ENCODE data around the gene EFNA2.

Gene EFNA2

DNA sequence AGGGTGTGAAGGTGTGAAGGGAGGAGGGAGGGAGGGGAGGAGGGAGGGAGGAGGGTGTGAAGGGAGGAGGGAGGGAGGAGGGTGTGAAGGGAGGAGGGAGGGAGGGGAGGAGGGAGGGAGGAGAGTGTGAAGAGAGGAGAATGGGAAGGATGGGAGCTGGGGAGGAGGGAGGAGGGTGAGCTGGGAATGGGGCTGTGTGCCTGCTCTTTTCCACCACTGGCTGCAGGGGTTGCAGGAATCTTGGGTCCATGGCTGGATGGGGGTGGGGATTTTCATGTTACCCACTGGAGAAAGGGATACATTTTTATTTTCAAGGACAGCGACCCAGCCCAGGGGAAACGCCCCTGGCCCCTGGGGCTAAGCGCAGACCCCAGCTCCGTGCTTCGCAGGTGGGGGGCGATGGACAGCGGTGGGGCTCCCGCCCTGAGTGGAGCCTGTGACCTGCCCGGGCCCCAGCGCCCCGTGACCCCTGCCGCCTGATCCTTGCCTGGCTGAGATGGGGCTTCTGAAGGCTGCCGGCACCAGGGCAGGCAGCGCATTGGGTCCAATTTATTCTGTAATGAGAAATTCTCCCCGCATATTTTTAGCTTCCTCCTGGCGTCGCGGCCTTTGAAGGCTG lies 3.0 kb upstream of the EFNA2 start:
- Histone ChIP-seq H3K9me3 (ENCODE audit: control insufficient read depth, low read length) (no peaks in the 10 kb centered on the region), H3K27ac (no peak overlapping the region), H3K4me2 (ENCODE audit: low read length) (no peak overlapping the region), H2AFZ (no peak overlapping the region), H3K4me1 (peaks cover 5% of the 10 kb centered on the region), H3K4me3 (ENCODE audit: low read depth, low read length) (no peak overlapping the region), H3K36me3 (ENCODE audit: control insufficient read depth, insufficient read depth, low read length) (no peaks in the 10 kb centered on the region), H3K27me3 (ENCODE audit: control insufficient read depth, insufficient read depth, low read length) (no peaks in the 10 kb centered on the region), H3K79me2 (no peaks in the 10 kb centered on the region), H3K9ac (no peak overlapping the region)
- TF ChIP-seq, protein P1, sequence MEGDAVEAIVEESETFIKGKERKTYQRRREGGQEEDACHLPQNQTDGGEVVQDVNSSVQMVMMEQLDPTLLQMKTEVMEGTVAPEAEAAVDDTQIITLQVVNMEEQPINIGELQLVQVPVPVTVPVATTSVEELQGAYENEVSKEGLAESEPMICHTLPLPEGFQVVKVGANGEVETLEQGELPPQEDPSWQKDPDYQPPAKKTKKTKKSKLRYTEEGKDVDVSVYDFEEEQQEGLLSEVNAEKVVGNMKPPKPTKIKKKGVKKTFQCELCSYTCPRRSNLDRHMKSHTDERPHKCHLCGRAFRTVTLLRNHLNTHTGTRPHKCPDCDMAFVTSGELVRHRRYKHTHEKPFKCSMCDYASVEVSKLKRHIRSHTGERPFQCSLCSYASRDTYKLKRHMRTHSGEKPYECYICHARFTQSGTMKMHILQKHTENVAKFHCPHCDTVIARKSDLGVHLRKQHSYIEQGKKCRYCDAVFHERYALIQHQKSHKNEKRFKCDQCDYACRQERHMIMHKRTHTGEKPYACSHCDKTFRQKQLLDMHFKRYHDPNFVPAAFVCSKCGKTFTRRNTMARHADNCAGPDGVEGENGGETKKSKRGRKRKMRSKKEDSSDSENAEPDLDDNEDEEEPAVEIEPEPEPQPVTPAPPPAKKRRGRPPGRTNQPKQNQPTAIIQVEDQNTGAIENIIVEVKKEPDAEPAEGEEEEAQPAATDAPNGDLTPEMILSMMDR (IDR thresholded peaks at IDR 0.05): no peak

DNA sequence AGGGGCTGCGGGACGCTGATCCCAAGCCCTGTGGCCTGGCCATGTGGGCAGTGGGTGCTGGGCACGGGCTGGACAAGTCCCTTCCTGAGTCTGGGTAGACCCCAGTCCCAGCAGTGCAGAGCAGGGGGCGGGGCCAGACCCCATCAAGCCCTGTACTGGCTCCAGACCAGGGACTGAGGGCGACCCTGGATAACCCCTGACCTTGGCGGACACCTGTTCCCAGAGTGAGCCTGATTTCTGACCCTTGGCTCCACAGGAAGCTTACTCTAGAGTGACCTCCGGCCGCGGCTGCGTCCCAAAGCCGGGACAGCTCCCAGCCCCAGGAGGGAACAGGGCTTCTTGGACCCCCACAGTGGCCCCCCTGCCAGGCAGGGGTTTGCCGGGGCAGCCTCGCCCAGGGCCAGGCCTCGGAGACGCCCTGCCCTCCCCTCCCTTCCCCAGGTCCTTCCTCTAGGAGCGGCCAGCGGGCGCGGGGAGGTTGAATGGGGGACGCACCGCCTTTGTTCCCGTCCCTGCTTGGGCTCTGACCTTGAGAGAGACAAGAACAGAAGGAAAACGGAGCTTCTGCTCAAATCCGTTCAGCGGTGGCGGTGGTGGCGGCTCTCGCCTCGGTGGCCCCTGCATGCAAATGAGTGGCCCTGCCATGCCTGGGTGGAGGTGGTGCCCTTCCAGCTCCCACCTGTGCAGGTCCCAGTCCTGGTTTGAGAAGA lies 2.3 kb upstream of the EFNA2 start:
- no peak overlapping the region for H2AFZ ChIP-seq
- H3K4me2 ChIP-seq (ENCODE audit: low read length): no peak overlapping the region
- peaks cover 8% of the 10 kb centered on the region for H3K4me1 ChIP-seq
- H3K79me2 ChIP-seq: no peaks in the 10 kb centered on the region
- no peak overlapping the region for H3K4me3 ChIP-seq (ENCODE audit: low read depth, low read length)
- H3K27me3 ChIP-seq (ENCODE audit: control insufficient read depth, insufficient read depth, low read length): no peaks in the 10 kb centered on the region
- no peaks in the 10 kb centered on the region for H3K9me3 ChIP-seq (ENCODE audit: control insufficient read depth, low read length)
- no peak overlapping the region for H3K9ac ChIP-seq
- H3K36me3 ChIP-seq (ENCODE audit: control insufficient read depth, insufficient read depth, low read length): no peaks in the 10 kb centered on the region
- H3K27ac ChIP-seq: no peak overlapping the region
- TF ChIP-seq, protein P1 (IDR thresholded peaks at IDR 0.05): no peak

GRCh38 chr19:1283917-1284292 lies 1.8 kb upstream of the EFNA2 start:
- no peak overlapping the region for H3K4me3 ChIP-seq (ENCODE audit: low read depth, low read length)
- TF ChIP-seq, protein P1 (IDR thresholded peaks at IDR 0.05): no peak
- no peak overlapping the region for H3K27ac ChIP-seq
- no peaks in the 10 kb centered on the region for H3K36me3 ChIP-seq (ENCODE audit: control insufficient read depth, insufficient read depth, low read length)
- no peaks in the 10 kb centered on the region for H3K79me2 ChIP-seq
- H3K4me2 ChIP-seq (ENCODE audit: low read length): no peak overlapping the region
- H2AFZ ChIP-seq: no peak overlapping the region
- H3K9ac ChIP-seq: no peak overlapping the region
- H3K27me3 ChIP-seq (ENCODE audit: control insufficient read depth, insufficient read depth, low read length): no peaks in the 10 kb centered on the region
- peaks cover 8% of the 10 kb centered on the region for H3K4me1 ChIP-seq
- no peaks in the 10 kb centered on the region for H3K9me3 ChIP-seq (ENCODE audit: control insufficient read depth, low read length)

GRCh38 chr19:1284293-1284978 lies 1.2 kb upstream of the EFNA2 start:
- no peaks in the 10 kb centered on the region for H3K27me3 ChIP-seq (ENCODE audit: control insufficient read depth, insufficient read depth, low read length)
- no peak overlapping the region for H3K9ac ChIP-seq
- H3K79me2 ChIP-seq: no peaks in the 10 kb centered on the region
- no peak overlapping the region for H2AFZ ChIP-seq
- peaks cover 8% of the 10 kb centered on the region for H3K4me1 ChIP-seq
- no peak overlapping the region for H3K27ac ChIP-seq
- no peaks in the 10 kb centered on the region for H3K9me3 ChIP-seq (ENCODE audit: control insufficient read depth, low read length)
- no peak overlapping the region for H3K4me3 ChIP-seq (ENCODE audit: low read depth, low read length)
- H3K36me3 ChIP-seq (ENCODE audit: control insufficient read depth, insufficient read depth, low read length): no peaks in the 10 kb centered on the region
- H3K4me2 ChIP-seq (ENCODE audit: low read length): no peak overlapping the region
- TF ChIP-seq, protein P1 (IDR thresholded peaks at IDR 0.05): no peak
